Fibroblast of lung (primary cell): ENCODE data around the gene HOXA11. TPM values are rescaled to one million over a fixed set of nuclear protein-coding genes. Genes with fewer than 3 reads are reported as not detected.

Source experiments
- DNase-seq, 2 donors: peaks; one replicate each; pipeline versions ENCODE4 v3.0.0 to v3.0.0-alpha.2; 2010; ENCODE audit warnings: low read depth in 2 of 2
- H2AFZ ChIP-seq: 2 replicates; pipeline ENCODE4 v1.5.1; 2012; ENCODE audit warnings: low read length, control low read depth, inconsistent platforms
- H3K27ac ChIP-seq: 2 replicates; pipeline ENCODE4 v1.5.1; 2011; ENCODE audit warnings: low read length, control low read depth; ENCODE audit not compliant: insufficient read depth
- H3K27me3 ChIP-seq: 2 replicates; pipeline ENCODE4 v1.5.1; 2011; ENCODE audit warnings: mild to moderate bottlenecking, low read length; ENCODE audit not compliant: control insufficient read depth, insufficient read depth
- H3K36me3 ChIP-seq: 2 replicates; pipeline ENCODE4 v1.5.1; 2011; ENCODE audit warnings: low read length; ENCODE audit not compliant: control insufficient read depth, insufficient read depth
- H3K4me1 ChIP-seq: 2 replicates; pipeline ENCODE4 v1.5.1; 2011; ENCODE audit warnings: low read length; ENCODE audit not compliant: control insufficient read depth, insufficient read depth; ENCODE audit errors: extremely low read depth
- H3K4me2 ChIP-seq: 2 replicates; pipeline ENCODE4 v1.5.1; 2011; ENCODE audit warnings: low read length, control low read depth; ENCODE audit not compliant: insufficient read depth; ENCODE audit errors: extremely low read depth
- H3K4me3 ChIP-seq, 4 experiments: fragments of 200-600 bp in 1 of 4; sonication (generic) in 1 of 4; replicated peaks in 1 of 4; 2 replicates each; pipeline ENCODE4 v1.5.1; 2011 to 2016; ENCODE audit warnings: low read length in 4 of 4, low read depth in 3 of 4, mild to moderate bottlenecking in 3 of 4, control low read depth in 2 of 4, inconsistent platforms in 1 of 4, mixed read lengths in 1 of 4; ENCODE audit not compliant: insufficient read depth in 1 of 4; ENCODE audit errors: control extremely low read depth in 1 of 4
- H3K79me2 ChIP-seq: 2 replicates; pipeline ENCODE4 v1.5.1; 2012; ENCODE audit warnings: mild to moderate bottlenecking, low read length, inconsistent platforms; ENCODE audit not compliant: control insufficient read depth, insufficient read depth
- H3K9ac ChIP-seq: 2 replicates; pipeline ENCODE4 v1.5.1; 2011; ENCODE audit warnings: mild to moderate bottlenecking, low read length, control low read depth; ENCODE audit not compliant: insufficient read depth
- H3K9me3 ChIP-seq: 2 replicates; pipeline ENCODE4 v1.5.1; 2012; ENCODE audit warnings: low read depth, low read length; ENCODE audit not compliant: control insufficient read depth, insufficient read depth
- H4K20me1 ChIP-seq: 2 replicates; pipeline ENCODE4 v1.5.1; 2011; ENCODE audit warnings: low read length; ENCODE audit not compliant: control insufficient read depth, insufficient read depth; ENCODE audit errors: extremely low read depth
- CTCF ChIP-seq, 2 donors: IDR thresholded peaks in 1 of 2; conservative IDR thresholded peaks in 1 of 2; 1 replicate in 1 of 2; 2 replicates in 1 of 2; pipeline ENCODE4 v1.5.1; 2011 to 2012; ENCODE audit warnings: low read length in 2 of 2, control low read depth in 1 of 2, inconsistent platforms in 1 of 2, low read depth in 1 of 2, mild to moderate bottlenecking in 1 of 2
- EZH2 ChIP-seq: IDR thresholded peaks from 2 replicates; pipeline ENCODE4 v1.5.1; 2012; ENCODE audit warnings: low read length, control low read depth, mild to moderate bottlenecking; ENCODE audit errors: missing control alignments
- polyA plus RNA-seq, 2 donors: library from polyadenylated mRNA; depleted of rRNA in 1 of 2; stranded (reverse) in 1 of 2; unstranded in 1 of 2; fragments of >200 nt; gene quantifications; 2 replicates each; pipeline ENCODE4 v1.2.1, GENCODE V29; 2011 to 2012; ENCODE audit warnings: missing spikeins in 1 of 2
- total RNA-seq: library from RNA; depleted of rRNA; stranded (reverse); fragments of >200 nt; gene quantifications from 2 replicates; pipeline ENCODE4 v1.2.1, GENCODE V29; 2014

The HOXA11 gene
- total and polyA plus RNA-seq, 2 donors (not counting 1 experiment from before 2014, with no cell fraction given): 0.18 TPM; not detected in 1

- DNase-seq: no peak
- H3K9me3 ChIP-seq: no peaks in the 10 kb centered on the region
- no peak overlapping the region for H2AFZ ChIP-seq
- H3K9ac ChIP-seq: no peak overlapping the region
- no peak overlapping the region for H3K4me2 ChIP-seq
- H3K79me2 ChIP-seq: no peaks in the 10 kb centered on the region
- peaks cover 52% of the 10 kb centered on the region for H3K27me3 ChIP-seq
- H3K4me3 ChIP-seq: no peak overlapping the region
- no peaks in the 10 kb centered on the region for H3K36me3 ChIP-seq
- H3K27ac ChIP-seq: no peak overlapping the region
- H3K4me1 ChIP-seq: no peaks in the 10 kb centered on the region
- TF ChIP-seq CTCF (conservative IDR thresholded peaks at IDR 0.05 in 1 of 2, IDR thresholded peaks at IDR 0.05 in 1 of 2; ENCODE audit: low read depth in 1 of 2, low read length in 2 of 2): no peak
- TF ChIP-seq EZH2: no peak
- H4K20me1 ChIP-seq: no peaks in the 10 kb centered on the region
These were observed 8.5 kb downstream of the HOXA11 start for GRCh38 chr7:27176524-27176845.

- no peaks in the 10 kb centered on the region for H3K36me3 ChIP-seq
- no peaks in the 10 kb centered on the region for H4K20me1 ChIP-seq
- DNase-seq: no peak
- no peak overlapping the region for H3K4me2 ChIP-seq
- H3K9ac ChIP-seq: no peak overlapping the region
- H3K27ac ChIP-seq: no peak overlapping the region
- H2AFZ ChIP-seq: no peak overlapping the region
- H3K79me2 ChIP-seq: no peaks in the 10 kb centered on the region
- no peak overlapping the region for H3K4me3 ChIP-seq
- no peaks in the 10 kb centered on the region for H3K4me1 ChIP-seq
- no peak for TF ChIP-seq EZH2
- TF ChIP-seq CTCF (conservative IDR thresholded peaks at IDR 0.05 in 1 of 2, IDR thresholded peaks at IDR 0.05 in 1 of 2; ENCODE audit: low read depth in 1 of 2, low read length in 2 of 2): no peak
- H3K9me3 ChIP-seq: no peaks in the 10 kb centered on the region
- peaks cover 57% of the 10 kb centered on the region for H3K27me3 ChIP-seq
These were observed 9.2 kb downstream of the HOXA11 start for GRCh38 chr7:27175626-27176523.

- no peaks in the 10 kb centered on the region for H3K4me1 ChIP-seq
- no peaks in the 10 kb centered on the region for H3K79me2 ChIP-seq
- H3K36me3 ChIP-seq: no peaks in the 10 kb centered on the region
- H4K20me1 ChIP-seq: no peaks in the 10 kb centered on the region
- no peak overlapping the region for H3K4me3 ChIP-seq
- no peak for DNase-seq
- H3K4me2 ChIP-seq: no peak overlapping the region
- H3K9ac ChIP-seq: no peak overlapping the region
- no peak overlapping the region for H3K27ac ChIP-seq
- TF ChIP-seq CTCF (conservative IDR thresholded peaks at IDR 0.05 in 1 of 2, IDR thresholded peaks at IDR 0.05 in 1 of 2; ENCODE audit: low read depth in 1 of 2, low read length in 2 of 2) (no peak), EZH2 (no peak)
- H3K27me3 ChIP-seq: peaks cover 61% of the 10 kb centered on the region
- no peaks in the 10 kb centered on the region for H3K9me3 ChIP-seq
- H2AFZ ChIP-seq: no peak overlapping the region
These were observed 10.0 kb downstream of the HOXA11 start for GRCh38 chr7:27174874-27175625.
